ENCODE results near the gene UBFD1.

GRCh38 chr16:23519282-23519681 is 38.2 kb upstream of the UBFD1 start:
- TF ChIP-seq, protein P1, sequence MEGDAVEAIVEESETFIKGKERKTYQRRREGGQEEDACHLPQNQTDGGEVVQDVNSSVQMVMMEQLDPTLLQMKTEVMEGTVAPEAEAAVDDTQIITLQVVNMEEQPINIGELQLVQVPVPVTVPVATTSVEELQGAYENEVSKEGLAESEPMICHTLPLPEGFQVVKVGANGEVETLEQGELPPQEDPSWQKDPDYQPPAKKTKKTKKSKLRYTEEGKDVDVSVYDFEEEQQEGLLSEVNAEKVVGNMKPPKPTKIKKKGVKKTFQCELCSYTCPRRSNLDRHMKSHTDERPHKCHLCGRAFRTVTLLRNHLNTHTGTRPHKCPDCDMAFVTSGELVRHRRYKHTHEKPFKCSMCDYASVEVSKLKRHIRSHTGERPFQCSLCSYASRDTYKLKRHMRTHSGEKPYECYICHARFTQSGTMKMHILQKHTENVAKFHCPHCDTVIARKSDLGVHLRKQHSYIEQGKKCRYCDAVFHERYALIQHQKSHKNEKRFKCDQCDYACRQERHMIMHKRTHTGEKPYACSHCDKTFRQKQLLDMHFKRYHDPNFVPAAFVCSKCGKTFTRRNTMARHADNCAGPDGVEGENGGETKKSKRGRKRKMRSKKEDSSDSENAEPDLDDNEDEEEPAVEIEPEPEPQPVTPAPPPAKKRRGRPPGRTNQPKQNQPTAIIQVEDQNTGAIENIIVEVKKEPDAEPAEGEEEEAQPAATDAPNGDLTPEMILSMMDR (IDR thresholded peaks at IDR 0.05; ENCODE audit: low read length) = no peak
- no peak for TF ChIP-seq EZH2 (IDR thresholded peaks at IDR 0.05; ENCODE audit: borderline replicate concordance, low read length)

Data from OCI-LY1 (cell line).